GM21528 (cell line): Measurements from ENCODE around the gene EIPR1.

Experiments
- ATAC-seq: cut with Tn5 transposase; IDR thresholded peaks from one replicate; pipeline ENCODE4 v1.9.1; 2021; ENCODE audit warnings: mild to moderate bottlenecking, moderate library complexity; ENCODE audit not compliant: unreplicated experiment, low FRiP score

EIPR1 gene

DNA sequence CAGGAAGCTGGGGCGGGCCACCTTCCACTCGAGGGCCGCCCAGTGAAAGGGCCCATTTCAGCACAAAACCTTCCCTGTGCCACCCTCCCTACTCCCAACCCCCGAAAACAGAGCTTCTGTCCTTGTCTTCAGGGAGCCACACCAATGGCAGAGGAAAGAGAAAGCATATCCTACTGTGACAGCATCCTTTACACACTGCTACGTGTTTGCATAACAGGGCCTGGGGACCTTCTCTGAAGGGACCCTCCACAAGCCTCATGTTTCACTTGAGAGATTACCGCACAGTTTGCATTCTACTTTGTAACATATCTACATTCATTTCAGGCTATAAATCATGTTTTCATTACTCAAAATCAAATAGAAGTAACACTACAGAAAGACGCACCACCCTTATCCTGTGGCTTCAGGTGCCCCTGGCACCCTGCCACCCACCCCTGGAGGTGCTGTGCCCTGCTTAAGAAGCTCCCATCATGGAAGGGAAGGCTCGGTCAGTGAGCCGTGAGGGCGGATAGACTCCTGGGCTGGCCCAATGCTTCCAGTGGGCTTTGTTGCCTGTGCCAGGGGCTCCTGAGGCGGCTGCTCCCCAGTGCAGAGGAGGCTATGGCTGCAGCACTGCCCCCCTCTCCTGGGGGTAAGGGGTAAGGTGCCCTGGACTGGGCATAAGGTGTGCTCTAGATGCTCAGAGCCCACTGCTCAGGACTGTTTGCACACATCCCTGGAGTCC is 52.0 kb downstream of the EIPR1 start:
- ATAC-seq = no peak

DNA sequence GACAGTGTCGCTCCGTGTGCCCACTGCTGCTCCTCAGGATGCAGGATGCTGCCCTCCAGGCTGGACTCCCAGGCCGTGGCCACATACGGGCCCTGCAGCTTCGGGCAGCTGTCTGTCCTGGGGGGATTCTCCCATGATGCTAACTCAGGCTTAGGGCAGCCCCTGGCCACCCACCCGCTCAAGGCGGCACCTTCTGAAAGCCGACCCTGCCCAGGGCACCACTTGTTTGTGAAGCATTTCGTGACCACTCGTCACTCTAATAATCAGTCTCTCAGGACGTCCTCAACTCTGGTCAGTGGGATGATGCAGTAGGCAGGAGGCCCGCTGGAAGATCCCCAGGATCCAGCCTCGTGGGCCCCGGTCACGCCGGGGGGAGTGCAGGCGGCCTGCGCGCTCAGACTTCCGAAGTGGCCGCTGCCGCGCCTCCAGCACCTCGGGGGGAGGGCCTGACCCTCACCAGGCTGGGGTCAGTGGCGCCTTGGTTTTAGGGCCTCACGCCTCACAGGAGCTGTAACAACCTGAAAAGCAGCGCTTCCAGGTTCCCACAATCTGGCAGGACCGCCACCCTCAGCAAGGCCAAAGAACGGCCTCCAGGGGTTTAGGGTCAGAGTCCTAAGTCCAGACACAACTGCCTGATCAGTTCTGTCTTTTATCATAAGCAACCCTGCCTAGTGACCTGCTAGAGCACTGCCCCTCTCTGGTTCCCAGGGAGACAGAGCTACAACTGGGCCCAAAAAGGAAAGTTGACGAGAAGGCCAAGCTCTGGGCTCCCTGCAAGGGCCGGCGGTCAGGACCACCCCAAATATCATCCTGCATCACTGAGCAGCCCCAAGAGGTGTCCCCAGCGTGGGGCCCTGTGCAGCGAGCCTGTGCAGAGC is 53.0 kb downstream of the EIPR1 start:
- ATAC-seq = no peak

DNA sequence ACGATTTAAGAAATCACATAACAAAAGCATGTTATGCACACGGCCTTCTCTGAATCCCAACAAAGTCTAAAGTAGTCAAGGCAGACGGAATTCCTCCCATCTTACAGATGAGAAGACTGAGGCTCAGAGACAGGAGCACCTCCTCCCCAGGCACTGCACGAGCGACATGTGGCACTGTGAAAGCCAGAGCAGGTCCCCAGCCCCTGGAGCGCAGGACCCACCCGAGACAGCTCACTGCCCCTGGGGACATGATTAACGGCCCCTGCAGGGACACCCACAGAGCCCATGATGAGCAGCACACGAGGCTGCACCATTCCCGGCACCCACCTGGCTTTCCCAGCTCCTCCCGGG is 53.6 kb downstream of the EIPR1 start:
- ATAC-seq = no peak

DNA sequence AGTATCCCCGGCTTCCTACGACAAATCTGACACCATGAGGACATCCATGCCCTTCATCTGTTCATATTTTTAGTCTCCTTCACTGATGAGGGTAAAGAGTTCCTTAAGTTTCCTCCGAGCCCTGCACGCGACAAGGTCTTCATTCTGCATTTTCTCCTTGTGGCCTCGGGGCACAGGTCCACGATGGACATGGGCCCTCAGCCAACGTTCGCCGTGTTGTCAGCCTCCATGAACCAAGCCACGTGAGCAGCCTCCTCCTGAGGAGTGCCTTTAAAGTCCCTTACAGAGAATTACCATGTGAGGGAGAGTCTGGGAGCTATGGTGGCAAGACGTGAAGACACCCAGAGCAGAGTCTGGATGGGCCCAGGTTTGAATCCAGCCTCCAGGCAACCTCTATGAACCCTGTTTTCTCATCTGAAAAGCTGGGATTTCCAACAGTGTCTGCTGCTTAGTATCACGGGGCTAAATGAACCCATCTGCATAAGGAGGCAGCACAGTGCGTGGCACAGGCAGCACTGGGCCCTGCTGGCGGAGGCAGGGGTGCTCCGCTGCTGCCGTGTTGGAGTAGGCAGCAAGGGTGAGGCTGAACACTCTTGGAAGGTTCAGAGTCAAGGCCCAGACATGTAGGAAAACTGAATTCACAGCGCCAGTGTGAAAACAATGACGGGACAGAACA is 54.1 kb downstream of the EIPR1 start:
- ATAC-seq = no peak

DNA sequence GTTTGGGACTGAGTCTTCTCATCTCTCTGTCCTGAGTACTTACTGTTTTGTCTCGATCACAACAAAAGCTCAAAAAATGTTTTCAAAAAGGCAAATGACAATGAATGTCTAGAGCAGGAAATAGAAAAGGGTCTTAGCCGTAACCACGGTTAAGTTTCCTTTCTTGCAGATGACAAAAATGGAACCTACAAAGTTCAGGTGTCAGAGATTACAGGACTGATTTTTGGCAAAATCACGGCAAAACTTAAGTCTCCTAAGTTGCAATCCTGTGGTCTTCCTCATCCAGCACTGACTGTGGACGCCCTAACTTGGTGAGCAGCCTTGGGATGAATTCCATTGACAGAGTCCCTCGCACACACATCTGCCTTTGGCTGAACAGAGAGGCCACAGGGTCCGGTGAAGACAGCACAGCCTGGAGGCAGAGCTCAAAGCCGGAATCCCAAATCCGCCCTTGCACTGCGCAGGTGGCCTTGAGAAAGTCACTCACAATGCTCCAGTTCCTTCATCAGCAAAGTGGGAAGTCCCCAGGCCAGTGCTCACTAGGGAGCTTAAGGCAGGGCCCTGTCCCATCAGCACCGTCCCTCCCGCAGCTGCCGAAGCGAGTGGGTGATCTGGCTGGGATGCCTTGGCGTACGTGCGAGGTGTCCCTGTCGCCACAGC is 55.2 kb downstream of the EIPR1 start:
- no peak for ATAC-seq

DNA sequence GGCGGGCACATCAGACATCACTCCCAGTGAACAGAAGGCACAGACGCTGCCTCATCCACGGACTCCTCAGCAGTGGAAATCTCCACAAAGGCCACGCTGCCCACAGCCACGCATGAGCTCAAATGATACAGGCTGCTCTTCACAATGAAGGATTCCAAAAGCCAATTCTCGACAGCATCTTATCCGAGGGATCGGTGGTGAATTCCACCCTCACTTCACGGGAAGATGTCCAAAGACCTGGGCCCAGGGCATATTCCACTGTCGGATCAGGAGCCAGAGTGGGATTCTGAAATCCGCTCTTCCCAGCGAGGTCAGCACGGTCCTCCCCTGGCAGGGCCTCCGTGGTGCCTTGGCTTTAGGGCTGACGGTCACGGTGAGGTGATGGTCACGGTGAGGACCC is 55.8 kb downstream of the EIPR1 start:
- ATAC-seq = no peak

DNA sequence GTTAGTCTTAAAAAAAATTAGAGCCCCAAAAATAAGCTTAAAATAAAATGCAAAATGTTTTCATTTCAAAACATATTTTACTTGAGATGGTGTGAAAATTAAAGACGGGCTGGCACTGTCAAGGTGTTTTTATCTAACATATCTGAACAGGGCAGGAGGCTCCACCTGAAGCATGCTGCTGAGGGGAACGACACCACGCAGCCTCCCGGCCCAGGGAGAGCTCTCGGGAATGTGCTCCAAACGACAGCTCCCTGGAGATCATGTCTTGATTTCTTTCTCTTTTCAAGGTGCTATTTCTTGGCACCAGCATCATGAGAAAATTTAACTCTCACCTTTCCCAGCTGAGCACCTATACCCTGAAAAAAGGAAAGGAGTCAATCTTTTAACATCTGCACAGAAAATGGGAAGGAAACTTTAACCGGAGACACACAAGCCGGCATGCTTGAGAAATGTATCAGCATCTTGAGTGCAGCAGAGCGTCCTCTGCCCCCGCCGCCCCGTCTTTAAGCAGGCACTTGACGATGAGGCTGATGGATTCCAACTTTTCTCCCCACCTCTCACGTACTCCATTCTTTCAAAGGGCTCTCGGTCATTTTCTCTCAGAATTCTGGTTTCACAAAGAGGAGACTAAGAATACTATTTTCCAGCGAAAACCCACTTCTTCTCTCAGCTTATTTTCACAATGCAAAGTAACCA is 56.6 kb downstream of the EIPR1 start:
- ATAC-seq = no peak

DNA sequence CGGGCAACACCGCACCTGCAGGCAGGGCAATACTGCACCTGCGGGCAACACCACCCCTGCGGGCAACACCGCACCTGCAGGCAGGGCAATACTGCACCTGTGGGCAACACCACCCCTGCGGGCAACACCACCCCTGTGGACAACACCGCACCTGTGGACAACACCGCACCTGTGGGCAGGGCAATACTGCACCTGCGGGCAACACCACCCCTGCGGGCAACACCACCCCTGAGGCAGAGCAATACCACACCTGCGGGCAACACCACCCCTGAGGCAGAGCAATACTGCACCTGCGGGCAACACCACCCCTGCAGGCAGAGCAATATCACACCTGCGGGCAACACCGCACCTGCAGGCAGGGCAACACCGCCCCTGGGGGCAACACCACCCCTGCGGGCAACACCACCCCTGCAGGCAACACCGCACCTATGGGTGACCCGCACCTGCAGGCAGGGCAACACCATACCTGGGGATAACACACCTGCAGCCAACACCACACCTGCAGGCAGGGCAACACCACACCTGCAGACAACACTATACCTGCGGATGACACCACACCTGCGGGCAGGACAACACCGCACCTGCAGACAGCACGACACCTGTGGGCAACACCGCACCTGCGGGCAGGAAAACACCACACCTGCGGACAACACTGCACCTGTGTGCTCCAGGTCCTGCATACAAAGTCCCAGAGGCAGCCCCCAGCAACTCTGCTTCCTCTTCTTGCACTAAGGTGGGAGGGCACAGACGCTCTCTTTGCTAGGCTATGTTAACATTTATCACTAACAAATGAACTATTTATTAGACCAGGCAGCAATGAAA is 57.7 kb downstream of the EIPR1 start:
- ATAC-seq = no peak

DNA sequence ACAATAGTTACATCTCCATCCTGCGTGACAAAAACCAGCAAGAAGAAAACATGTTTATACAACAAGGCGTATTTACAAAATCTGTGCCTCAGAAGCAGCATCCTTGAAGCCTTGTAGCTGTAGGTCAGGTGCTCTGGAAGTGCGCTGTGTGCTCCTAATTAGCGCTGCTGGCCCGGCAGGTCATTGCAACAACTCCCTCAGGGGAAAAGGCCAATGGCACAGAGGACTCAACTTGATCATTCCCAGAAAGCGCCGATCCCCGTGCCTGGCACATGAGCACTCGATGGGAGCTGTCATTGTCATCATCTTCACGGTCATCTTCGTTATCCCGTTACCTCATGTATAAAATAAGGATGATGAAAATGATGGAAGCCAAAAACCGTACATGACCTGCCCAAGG is 58.5 kb downstream of the EIPR1 start:
- ATAC-seq = no peak

DNA sequence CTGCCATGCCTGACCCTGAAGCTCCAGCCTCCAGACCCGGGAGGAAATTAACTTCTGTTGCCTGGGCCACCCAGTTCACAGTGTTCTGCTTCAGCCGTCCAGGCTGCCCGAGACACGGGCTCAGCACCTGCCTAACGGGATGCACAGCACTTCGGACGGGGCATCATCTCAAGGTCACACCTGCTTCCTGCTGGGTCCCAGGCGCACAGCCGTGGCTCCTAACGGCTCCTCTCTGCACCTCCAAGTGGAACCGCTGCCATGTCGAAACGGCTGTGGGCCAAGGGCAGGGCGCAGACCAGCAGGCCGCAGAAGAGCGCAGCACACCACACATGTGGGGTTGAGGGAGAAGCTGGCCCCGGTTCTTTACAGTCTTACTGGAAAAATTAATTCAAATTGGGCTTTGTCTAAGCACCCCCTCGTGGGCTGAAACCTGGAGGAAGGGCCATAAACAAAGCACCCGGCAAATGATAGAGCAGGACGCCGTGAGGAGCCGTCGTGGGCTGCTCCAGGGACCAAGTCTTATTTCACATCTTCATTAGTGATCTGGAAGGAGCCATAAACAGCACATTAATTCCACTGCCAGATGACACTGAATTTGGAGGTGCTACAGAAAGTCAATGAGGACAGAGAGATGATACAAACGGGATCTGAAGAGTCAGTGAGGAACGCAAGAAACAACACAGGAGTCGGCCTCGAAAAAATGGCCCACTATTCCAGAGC is 59.6 kb downstream of the EIPR1 start:
- no peak for ATAC-seq

DNA sequence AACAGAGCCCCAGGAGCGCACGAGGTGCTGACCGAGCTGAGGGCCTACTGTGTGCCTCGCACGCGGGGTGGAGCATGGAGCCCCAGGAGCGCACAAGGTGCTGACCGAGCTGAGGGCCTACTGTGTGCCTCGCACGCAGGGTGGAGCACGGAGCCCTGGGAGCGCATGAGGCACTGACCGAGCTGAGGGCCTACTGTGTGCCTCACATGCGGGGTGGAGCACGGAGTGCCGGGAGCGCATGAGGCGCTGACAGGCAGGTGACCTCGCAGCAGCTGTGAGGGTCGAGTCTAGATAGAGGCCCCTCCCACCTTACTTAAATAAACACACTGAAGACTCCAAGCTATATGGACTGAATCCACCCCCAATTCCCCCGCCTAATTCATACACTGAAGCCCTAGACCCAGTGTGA is 60.3 kb downstream of the EIPR1 start:
- no peak for ATAC-seq

DNA sequence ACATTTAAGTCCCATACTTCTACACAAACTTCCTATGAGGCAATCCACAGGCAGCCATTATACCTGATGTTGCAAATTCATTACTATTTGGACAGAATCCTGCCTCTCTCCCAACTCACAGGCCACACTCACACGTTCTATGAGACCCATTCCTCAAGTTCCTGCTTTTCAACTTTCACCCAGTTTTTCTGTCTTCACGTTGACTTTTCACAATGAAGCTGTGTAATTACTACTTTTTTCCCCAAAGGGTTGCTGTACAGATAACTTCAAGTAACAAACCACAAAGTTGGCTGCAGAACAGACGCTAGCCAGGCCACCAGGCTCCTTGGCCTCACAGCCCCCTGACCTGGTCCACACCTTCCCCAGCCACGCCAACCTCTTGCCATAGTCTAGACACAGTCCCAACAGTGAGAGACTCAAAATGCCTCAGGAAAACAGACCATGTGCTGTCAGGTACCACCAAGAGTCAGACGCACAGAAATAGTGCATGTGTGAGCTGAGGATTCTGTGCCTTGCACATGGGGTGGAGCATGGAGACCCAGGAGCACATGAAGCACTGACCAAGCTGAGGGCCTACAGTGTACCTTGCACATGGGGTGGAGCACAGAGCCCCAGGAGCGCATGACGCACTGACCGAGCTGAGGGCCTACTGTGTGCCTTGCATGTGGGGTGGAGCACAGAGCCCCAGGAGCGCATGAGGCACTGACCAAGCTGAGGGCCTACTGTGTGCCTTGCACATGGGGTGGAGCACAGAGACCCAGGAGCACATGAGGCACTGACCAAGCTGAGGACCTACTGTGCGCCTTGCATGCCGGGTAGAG is 61.0 kb downstream of the EIPR1 start:
- no peak for ATAC-seq

DNA sequence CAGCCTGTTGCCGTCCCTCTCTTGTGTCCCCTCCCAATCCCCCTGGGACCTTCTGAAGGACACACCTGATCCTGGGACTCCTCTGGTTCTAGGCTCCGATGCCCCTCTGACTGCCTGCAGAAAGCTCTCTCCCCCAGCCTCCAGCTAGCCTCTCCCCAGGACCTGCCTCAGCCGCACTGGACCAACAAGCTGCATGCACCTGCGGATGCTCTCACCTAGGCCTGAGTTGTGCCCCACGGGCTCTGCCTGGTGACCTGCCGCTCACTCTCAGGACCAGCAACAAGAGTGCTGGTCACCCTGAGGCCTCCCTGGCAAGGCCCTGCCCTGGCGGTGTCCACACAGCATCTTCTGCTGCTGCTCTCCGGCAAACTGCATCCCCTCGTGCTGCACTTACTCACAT is 63.0 kb downstream of the EIPR1 start:
- ATAC-seq = no peak

DNA sequence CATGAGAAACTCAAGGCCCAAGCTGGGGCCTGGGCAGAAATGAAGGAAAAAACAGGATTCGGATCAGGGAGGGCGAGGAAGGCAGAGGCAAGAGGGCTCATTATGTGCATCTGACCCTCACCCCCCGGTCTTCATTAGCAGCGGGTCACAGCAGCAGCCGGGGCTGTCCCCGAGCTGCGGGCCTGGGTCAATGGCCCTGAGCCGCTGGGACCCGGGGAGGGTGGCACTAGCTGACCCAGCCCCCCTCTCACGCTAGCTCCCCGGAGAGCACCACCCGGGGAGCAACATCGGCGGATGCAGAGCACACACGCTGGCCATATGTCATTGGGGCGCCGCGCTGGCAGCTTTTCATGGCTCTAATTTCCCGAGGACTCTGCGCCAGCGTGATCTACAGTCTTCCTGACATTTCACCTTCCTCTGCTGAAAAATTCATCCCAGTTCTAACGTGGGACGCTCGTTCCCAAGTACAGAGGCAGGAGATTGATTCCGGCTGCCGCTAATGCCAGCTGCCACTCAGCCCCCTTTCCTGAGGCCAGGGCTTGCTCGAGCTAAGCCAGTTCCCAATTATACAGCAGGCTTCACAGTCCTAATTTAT is 63.7 kb downstream of the EIPR1 start:
- ATAC-seq = no peak

DNA sequence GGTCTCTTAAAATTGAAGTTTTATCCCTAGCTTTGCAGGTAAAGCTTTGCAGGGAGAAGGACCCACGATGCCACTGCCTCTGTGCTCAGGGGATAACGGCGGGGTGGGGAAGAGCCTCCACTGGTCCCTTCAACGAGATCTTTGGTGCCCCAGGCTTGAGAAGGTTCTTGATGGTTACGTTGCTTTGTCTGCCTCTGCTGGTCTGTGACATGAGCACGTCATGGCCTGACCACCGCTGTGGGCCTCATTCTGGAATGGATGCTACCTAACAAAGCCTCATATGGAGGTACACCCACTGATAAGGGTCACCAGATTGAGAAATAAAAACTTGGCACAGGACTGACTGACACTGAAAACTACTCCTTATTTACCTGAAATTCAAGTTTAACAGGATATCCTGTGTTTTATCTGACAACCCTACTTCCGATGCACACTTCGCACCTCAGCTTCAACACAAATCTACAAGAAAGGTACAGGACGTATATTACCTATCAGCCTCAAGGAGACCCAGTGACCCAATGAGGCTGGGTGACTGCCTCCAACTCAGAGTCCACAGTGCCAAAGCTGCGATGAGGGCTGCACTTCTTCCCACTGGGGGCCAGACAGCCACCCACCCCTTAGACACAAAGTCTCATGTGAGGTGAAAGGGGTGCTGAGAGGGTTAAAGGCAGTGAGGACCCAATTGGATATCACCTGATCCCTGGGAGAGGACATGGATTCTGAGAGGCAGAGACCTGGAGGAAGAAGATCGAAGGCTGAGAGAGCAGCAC is 64.9 kb downstream of the EIPR1 start:
- ATAC-seq = no peak

DNA sequence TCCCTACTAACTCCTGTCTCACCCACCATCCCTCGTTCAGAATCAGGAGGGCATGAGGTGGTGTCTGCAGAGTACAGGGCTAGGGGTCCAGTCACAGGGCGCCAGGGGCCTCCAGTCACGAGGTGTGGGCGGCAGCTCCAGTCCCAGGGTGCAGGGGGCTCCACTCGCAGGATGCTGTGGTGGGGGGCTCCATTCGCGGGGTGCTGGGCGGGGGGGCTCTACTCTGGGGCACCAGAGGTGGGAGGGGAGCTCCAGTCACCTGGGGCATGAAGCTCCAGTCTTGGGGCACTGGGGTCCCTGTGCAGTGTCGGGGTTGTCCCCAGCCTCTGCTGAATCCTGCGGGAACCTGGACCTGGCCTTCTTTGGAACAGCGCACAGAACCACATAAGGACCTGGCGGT is 66.0 kb downstream of the EIPR1 start:
- no peak for ATAC-seq
